Spleen (tissue), 11 donors: Measurements from ENCODE around the gene UBXN1. TPM values are rescaled to one million over a fixed set of nuclear protein-coding genes. Genes with fewer than 3 reads are reported as not detected.
"Not testable (repeated sequence)": the region's sequence is repeated elsewhere in the genome, so short reads cannot be mapped to it uniquely, and the experiment has no call there.

Experiments used
- DNase-seq: peaks from one replicate; pipeline ENCODE4 v3.0.0-alpha.2; 2020
- H3K27ac ChIP-seq, 8 donors: fragments of 200-600 bp; sonication (generic) in 7 of 8; 1 replicate in 4 of 8; 2 replicates in 4 of 8; pipeline versions ENCODE4 v1.5.0 to v1.8.0; 2016 to 2021; ENCODE audit warnings: inconsistent platforms in 4 of 8, mild to moderate bottlenecking in 4 of 8, moderate library complexity in 1 of 8
- H3K27me3 ChIP-seq, 7 donors: fragments of 200-600 bp; sonication (generic) in 6 of 7; replicated peaks in 1 of 7; 1 replicate in 4 of 7; 2 replicates in 3 of 7; pipeline versions ENCODE4 v1.5.0 to v1.8.0; 2016 to 2021; ENCODE audit warnings: inconsistent platforms in 3 of 7, mild to moderate bottlenecking in 1 of 7
- H3K36me3 ChIP-seq, 6 donors: fragments of 200-600 bp; sonication (generic) in 5 of 6; 1 replicate in 4 of 6; 2 replicates in 2 of 6; pipeline versions ENCODE4 v1.5.0 to v1.8.0; 2016 to 2021; ENCODE audit warnings: inconsistent platforms in 2 of 6
- H3K4me1 ChIP-seq, 6 donors: fragments of 200-600 bp; sonication (generic) in 5 of 6; 1 replicate in 3 of 6; 2 replicates in 3 of 6; pipeline versions ENCODE4 v1.5.0 to v1.8.0; 2016 to 2021; ENCODE audit warnings: inconsistent platforms in 3 of 6
- H3K4me3 ChIP-seq, 8 donors: fragments of 200-600 bp; sonication (generic) in 7 of 8; 1 replicate in 4 of 8; 2 replicates in 4 of 8; pipeline versions ENCODE4 v1.5.0 to v1.8.0; 2016 to 2021; ENCODE audit warnings: inconsistent platforms in 4 of 8, mild to moderate bottlenecking in 4 of 8, moderate library complexity in 2 of 8
- H3K9me3 ChIP-seq, 8 donors: fragments of 200-600 bp; sonication (generic) in 7 of 8; 1 replicate in 4 of 8; 2 replicates in 4 of 8; pipeline versions ENCODE4 v1.5.0 to v1.8.0; 2016 to 2021; ENCODE audit warnings: inconsistent platforms in 4 of 8
- POLR2A ChIP-seq, 3 donors: fragments of 450-650 bp; IDR thresholded peaks; one replicate each; pipeline ENCODE4 v1.5.1; 2017; ENCODE audit warnings: antibody characterized with exemption in 3 of 3, mild to moderate bottlenecking in 1 of 3
- POLR2AphosphoS5 ChIP-seq, 3 donors: sonication (generic); formaldehyde crosslinking; IDR thresholded peaks; one replicate each; pipeline ENCODE4 v1.5.1; 2017; ENCODE audit warnings: antibody characterized with exemption in 3 of 3
- WGBS, 5 donors: extraction: QIAGEN DNeasy Blood & Tissue Kit in 3 of 5; methylation state at CpG; one replicate each; pipeline versions ENCODE4 v1.1.5 to v1.1.7; 2013 to 2018; 5-methylcytosine and 5-hydroxymethylcytosine counted together
- intact Hi-C: fragments of 100-400 bp; cut with DNase I; formaldehyde crosslinking; loops from one replicate; pipeline ENCODE4 v1.15.0; 2023; ENCODE audit warnings: low total_unique reads
- polyA plus RNA-seq, 3 donors: library from polyadenylated mRNA; stranded (reverse); fragments of 200-250 nt; gene quantifications; one replicate each; pipeline ENCODE4 v1.2.1, GENCODE V29; 2013
- total RNA-seq, 7 donors: library from RNA; depleted of rRNA in 3 of 7; stranded (reverse); fragments of >200 nt in 3 of 7; fragmentation: NEBNext Ultra II Directional in 4 of 7; extraction: Animal tissue kit (Norgen Biotek cat#: 25700) in 4 of 7; gene quantifications; one replicate each; pipeline versions ENCODE4 v1.1.0 to v1.2.1, GENCODE V29; 2016 to 2021
- TF ChIP-seq, protein P1 (sequence below), 11 experiments: fragments of 200-600 bp in 7 of 11; fragments of 450-650 bp in 4 of 11; sonication (generic) in 4 of 11; IDR thresholded peaks in 8 of 11; conservative IDR thresholded peaks in 3 of 11; 1 replicate in 7 of 11; 2 replicates in 4 of 11; pipeline versions ENCODE4 v1.4.0 to v1.8.0; 2016 to 2021; ENCODE audit warnings: antibody characterized with exemption in 11 of 11, inconsistent platforms in 4 of 11, mild to moderate bottlenecking in 1 of 11
- donor health status: healthy with polysubstance abuse.
- donor health status: DM: no; HTN: no; CAD: no; lungs with moderate emphysema.
- donor health status: DM: no; HTN: no; CAD: no.
- donor health status: Bipolar disorder and iron deficiency.
- donor health status: healthy.
- donor health status: DM: no; HTN: no; CAD: no.
- donor health status: DM: yes; HTN: yes; CAD: no.

The UBXN1 gene
- total and polyA plus RNA-seq, 10 donors, result 93.8 to 209 (median 130) TPM

DNA sequence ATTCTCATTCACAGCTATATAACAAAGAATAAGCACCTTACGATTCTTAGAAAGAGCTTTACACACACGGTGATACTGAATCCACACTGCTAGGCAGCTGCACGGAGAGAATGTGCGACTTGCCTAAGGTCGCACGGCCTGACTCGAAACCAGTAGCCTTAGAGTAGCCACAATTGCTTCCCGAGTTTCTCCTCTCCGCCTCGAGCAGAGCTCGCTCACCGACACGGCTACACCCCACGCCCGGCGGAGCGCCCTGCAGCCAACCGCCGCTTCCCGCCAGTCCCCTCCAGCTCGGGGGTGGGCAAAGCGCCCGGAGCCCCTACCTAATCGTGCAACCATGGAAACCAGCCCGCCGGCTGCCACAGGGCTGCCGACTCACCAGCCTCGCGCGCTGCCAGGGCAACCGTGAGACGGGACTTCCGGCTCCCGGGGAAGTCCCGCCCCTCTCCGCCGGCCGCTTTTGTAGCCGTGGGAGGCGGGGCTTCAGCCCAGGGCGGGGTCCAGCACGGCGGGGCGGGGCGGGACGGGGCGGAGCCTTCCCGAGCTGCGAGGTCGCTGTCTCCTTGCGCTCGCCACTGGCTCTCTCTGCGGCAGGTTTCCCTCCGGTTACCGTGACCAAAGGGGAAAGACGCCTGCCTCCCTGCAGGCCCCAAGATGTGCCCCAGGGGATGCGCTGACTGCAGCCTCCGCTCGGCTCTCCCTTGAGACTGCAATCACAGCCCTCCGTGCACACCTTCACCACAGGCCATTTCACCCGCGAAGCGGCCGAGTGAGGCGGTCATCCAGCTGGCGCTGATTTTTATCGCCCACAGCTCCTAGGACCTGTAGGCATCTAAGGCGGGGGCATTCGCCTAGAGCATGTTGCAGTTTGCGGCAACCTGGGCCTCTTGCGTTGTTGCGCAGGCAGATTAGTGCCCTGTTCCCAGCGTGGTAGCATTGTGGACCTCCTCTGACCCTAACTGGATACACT is 27.3 kb upstream of the UBXN1 start:
- Histone ChIP-seq H3K27me3 (no peaks in the 10 kb centered on the region), H3K4me1 (peaks cover 34 to 79% (median 51%) of the 10 kb centered on the region in 6 donors), H3K4me3 (peak overlapping the region; percentile 67 to 94 (median 84)), H3K36me3 (peaks cover 0 to 27% (median 8%) of the 10 kb centered on the region in 6 donors), H3K9me3 (no peaks in the 10 kb centered on the region), H3K27ac (peak overlapping the region; percentile 48 to 86 (median 78))
- peak; percentile 83 to 92 (median 88) for TF ChIP-seq POLR2AphosphoS5 (IDR thresholded peaks at IDR 0.05)
- TF ChIP-seq, protein P1, sequence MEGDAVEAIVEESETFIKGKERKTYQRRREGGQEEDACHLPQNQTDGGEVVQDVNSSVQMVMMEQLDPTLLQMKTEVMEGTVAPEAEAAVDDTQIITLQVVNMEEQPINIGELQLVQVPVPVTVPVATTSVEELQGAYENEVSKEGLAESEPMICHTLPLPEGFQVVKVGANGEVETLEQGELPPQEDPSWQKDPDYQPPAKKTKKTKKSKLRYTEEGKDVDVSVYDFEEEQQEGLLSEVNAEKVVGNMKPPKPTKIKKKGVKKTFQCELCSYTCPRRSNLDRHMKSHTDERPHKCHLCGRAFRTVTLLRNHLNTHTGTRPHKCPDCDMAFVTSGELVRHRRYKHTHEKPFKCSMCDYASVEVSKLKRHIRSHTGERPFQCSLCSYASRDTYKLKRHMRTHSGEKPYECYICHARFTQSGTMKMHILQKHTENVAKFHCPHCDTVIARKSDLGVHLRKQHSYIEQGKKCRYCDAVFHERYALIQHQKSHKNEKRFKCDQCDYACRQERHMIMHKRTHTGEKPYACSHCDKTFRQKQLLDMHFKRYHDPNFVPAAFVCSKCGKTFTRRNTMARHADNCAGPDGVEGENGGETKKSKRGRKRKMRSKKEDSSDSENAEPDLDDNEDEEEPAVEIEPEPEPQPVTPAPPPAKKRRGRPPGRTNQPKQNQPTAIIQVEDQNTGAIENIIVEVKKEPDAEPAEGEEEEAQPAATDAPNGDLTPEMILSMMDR (IDR thresholded peaks at IDR 0.05 in 8 of 11, conservative IDR thresholded peaks at IDR 0.05 in 3 of 11), result peak in 3 of 11 experiments; percentile 13 to 33 (median 14)
- TF ChIP-seq POLR2A (IDR thresholded peaks at IDR 0.05), result peak in 1 of 3 donors; percentile 20
- 7 to 13% (median 8%) methylated on average over 25 to 73 of the region's 73 CpGs for WGBS, 5 donors
- peak; percentile 99 for DNase-seq
- intact Hi-C loops, result no loop called here

DNA sequence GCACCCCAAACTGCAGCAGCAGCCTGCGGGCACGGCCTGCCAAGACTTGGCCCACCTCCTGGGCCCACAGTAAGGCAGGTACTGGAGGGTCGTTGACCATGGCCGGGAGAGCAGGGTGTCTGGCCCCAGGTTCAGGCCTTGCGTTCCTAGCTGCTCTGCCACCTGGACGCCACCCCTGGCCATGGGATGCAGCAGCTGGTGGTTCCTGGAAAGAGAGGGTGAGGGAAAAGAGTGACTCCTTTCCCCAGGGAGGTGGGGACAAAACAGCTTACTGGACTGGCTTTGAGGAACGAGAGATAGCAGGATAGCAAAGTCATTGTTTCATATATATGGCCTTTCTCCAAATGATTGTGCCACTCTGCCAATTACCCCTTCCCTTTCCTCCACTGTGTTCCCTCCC is 26.5 kb upstream of the UBXN1 start:
- H3K27ac ChIP-seq, result peak overlapping the region; percentile 48 to 86 (median 78)
- H3K9me3 ChIP-seq, result no peaks in the 10 kb centered on the region
- H3K27me3 ChIP-seq, result no peaks in the 10 kb centered on the region
- DNase-seq, result peak; percentile 85
- TF ChIP-seq POLR2AphosphoS5 (IDR thresholded peaks at IDR 0.05), result no peak
- intact Hi-C loops, result no loop called here
- peak overlapping the region; percentile 67 to 94 (median 84) for H3K4me3 ChIP-seq
- peaks cover 31 to 72% (median 48%) of the 10 kb centered on the region in 6 donors for H3K4me1 ChIP-seq
- 64 to 73% (median 67%) methylated on average over 6 to 7 of the region's 7 CpGs for WGBS, 5 donors
- peaks cover 0 to 27% (median 4%) of the 10 kb centered on the region in 6 donors for H3K36me3 ChIP-seq

- intact Hi-C loops, H3K4me3 ChIP-seq, DNase-seq, H3K9me3 ChIP-seq, H3K27me3 ChIP-seq: not testable (repeated sequence)
- Histone ChIP-seq H3K4me1 (peaks cover 26 to 62% (median 37%) of the 10 kb centered on the region in 6 donors), H3K36me3 (peaks cover 0 to 25% (median 3%) of the 10 kb centered on the region in 6 donors), H3K27ac (peak overlapping the region in 1 of 8 donors; percentile 1)
- 66 to 87% (median 81%) methylated on average over 4 of the region's 4 CpGs for WGBS, 5 donors
Observed at GRCh38 chr11:62703921-62704320, 25.0 kb upstream of the UBXN1 start.

GRCh38 chr11:62702246-62702645 is 23.4 kb upstream of the UBXN1 start:
- Histone ChIP-seq H3K9me3 (no peaks in the 10 kb centered on the region), H3K4me1 (peaks cover 15 to 45% (median 22%) of the 10 kb centered on the region in 6 donors), H3K27me3 (no peaks in the 10 kb centered on the region), H3K4me3 (no peak overlapping the region), H3K36me3 (peaks cover 0 to 25% (median 3%) of the 10 kb centered on the region in 6 donors), H3K27ac (peak overlapping the region in 3 of 8 donors; percentile 33 to 56 (median 38))
- no peak for DNase-seq
- no peak for TF ChIP-seq POLR2AphosphoS5 (IDR thresholded peaks at IDR 0.05)
- no peak for TF ChIP-seq POLR2A (IDR thresholded peaks at IDR 0.05)
- TF ChIP-seq, protein P1 (IDR thresholded peaks at IDR 0.05 in 8 of 11, conservative IDR thresholded peaks at IDR 0.05 in 3 of 11), result no peak
- intact Hi-C loops, result no loop called here
- 62 to 83% (median 76%) methylated on average over 8 to 11 of the region's 11 CpGs for WGBS, 5 donors
